Ishikawa (cell line): ENCODE data around the gene TMEM8B.

ENCODE experiments used
- CEBPB ChIP-seq: IDR thresholded peaks from 2 replicates; pipeline ENCODE4 v1.6.1; 2012
- CREB1 ChIP-seq: IDR thresholded peaks from 2 replicates; pipeline ENCODE4 v1.6.1; 2012; ENCODE audit warnings: low read depth
- EGR1 ChIP-seq: IDR thresholded peaks from 2 replicates; pipeline ENCODE4 v1.6.1; 2012
- EP300 ChIP-seq: IDR thresholded peaks from 2 replicates; pipeline ENCODE4 v1.6.1; 2012; ENCODE audit warnings: borderline replicate concordance
- FOXM1 ChIP-seq: IDR thresholded peaks from 2 replicates; pipeline ENCODE4 v1.6.1; 2012; ENCODE audit warnings: low read depth, borderline replicate concordance
- MAX ChIP-seq: IDR thresholded peaks from 2 replicates; pipeline ENCODE4 v1.6.1; 2012
- NFIC ChIP-seq: IDR thresholded peaks from 2 replicates; pipeline ENCODE4 v1.6.1; 2012
- RAD21 ChIP-seq: IDR thresholded peaks from 2 replicates; pipeline ENCODE4 v1.6.1; 2012; ENCODE audit warnings: low read depth
- REST ChIP-seq: IDR thresholded peaks from 2 replicates; pipeline ENCODE4 v1.6.1; 2012; ENCODE audit warnings: low read depth, mild to moderate bottlenecking
- TAF1 ChIP-seq: IDR thresholded peaks from 2 replicates; pipeline ENCODE4 v1.6.1; 2012; ENCODE audit warnings: low read depth, mild to moderate bottlenecking
- TCF12 ChIP-seq: IDR thresholded peaks from 2 replicates; pipeline ENCODE4 v1.6.1; 2012; ENCODE audit warnings: low read depth
- TEAD4 ChIP-seq: IDR thresholded peaks from 2 replicates; pipeline ENCODE4 v1.6.1; 2012
- USF1 ChIP-seq: IDR thresholded peaks from 2 replicates; pipeline ENCODE4 v1.6.1; 2012
- YY1 ChIP-seq: IDR thresholded peaks from 2 replicates; pipeline ENCODE4 v1.6.1; 2012; ENCODE audit warnings: low read depth
- ZBTB7A ChIP-seq: IDR thresholded peaks from 2 replicates; pipeline ENCODE4 v1.6.1; 2012; ENCODE audit warnings: low read depth

TMEM8B gene

GRCh38 chr9:35801328-35802128, 27.5 kb upstream of the TMEM8B start:
- TF ChIP-seq MAX, result no peak
- no peak for TF ChIP-seq TCF12
- TF ChIP-seq USF1, result no peak
- TF ChIP-seq TEAD4, result no peak
- no peak for TF ChIP-seq CREB1
- no peak for TF ChIP-seq YY1
- TF ChIP-seq RAD21, result no peak
- no peak for TF ChIP-seq FOXM1
- no peak for TF ChIP-seq NFIC
- TF ChIP-seq ZBTB7A, result no peak
- no peak for TF ChIP-seq CEBPB
- TF ChIP-seq TAF1, result no peak
- TF ChIP-seq REST, result no peak
- no peak for TF ChIP-seq EGR1
- TF ChIP-seq EP300, result no peak

GRCh38 chr9:35806101-35806500, 22.9 kb upstream of the TMEM8B start:
- TF ChIP-seq ZBTB7A (no peak), REST (no peak)

GRCh38 chr9:35808433-35808832, 20.6 kb upstream of the TMEM8B start:
- TF ChIP-seq RAD21, result no peak
- TF ChIP-seq EP300, result no peak
- TF ChIP-seq MAX, result no peak
- no peak for TF ChIP-seq TEAD4
- no peak for TF ChIP-seq REST
- no peak for TF ChIP-seq CEBPB
- no peak for TF ChIP-seq YY1
- no peak for TF ChIP-seq TCF12
- TF ChIP-seq ZBTB7A, result no peak
- no peak for TF ChIP-seq EGR1
- no peak for TF ChIP-seq USF1
- no peak for TF ChIP-seq FOXM1
- no peak for TF ChIP-seq TAF1
- no peak for TF ChIP-seq NFIC
- no peak for TF ChIP-seq CREB1

- TF ChIP-seq TCF12 (no peak), MAX (no peak), USF1 (no peak), NFIC (no peak), FOXM1 (no peak), EGR1 (no peak), CEBPB (no peak), TAF1 (no peak), RAD21 (no peak), TEAD4 (no peak), CREB1 (no peak), REST (no peak), EP300 (no peak), YY1 (no peak), ZBTB7A (no peak)
These were observed 18.9 kb upstream of the TMEM8B start for GRCh38 chr9:35810122-35810521.
